ENCODE results near the gene GPRASP2.
A peak's percentile ranks its signal among the peaks of the same experiment; 100 is the strongest.
"Not testable (repeated sequence)": the region's sequence is repeated elsewhere in the genome, so short reads cannot be mapped to it uniquely, and the experiment has no call there.

The GPRASP2 gene

DNA sequence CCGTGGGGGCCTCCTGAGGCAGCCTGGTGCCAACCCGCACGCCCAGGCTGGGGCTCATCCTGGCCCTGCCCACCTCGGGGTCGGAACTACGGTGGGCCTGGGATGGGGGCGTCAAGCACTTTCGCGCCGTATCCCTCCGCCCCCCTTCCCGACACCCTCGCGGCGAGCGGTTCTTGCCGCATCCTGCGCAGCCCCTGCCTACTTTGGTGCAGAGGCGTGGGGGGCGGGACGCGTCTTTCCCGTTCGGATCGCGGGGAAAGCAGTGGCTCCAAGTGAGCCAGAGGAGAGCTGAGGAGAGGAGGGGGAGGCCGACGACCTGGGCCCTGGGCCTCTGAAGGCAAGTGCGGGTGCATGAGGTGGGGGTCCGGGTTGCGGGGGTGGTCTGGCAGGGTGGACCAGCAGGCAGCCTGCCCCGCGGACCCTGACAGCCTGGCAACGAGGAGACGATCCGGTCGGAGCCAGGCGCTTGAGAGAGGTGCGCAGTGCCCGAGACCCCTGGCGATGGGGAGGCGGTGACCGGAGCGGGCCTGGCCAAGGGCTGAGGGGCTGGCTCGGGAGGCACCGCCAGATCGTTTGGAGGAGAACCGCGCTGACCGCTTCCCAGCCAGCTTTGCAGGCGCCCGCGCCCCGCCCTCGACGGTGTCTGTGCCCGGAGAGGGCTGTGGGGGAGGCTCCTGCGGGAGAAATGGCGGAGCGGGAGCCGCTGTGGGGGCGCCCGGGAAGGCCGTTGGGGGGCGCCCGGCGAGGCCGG, at the start of gene GPRASP2:
GPRASP2 (plus strand) TSS at position 233 of the 751 bp plus-strand sequence. CDS start 2,422 bp downstream, outside the sequence.
- FAIRE-seq (no peak), DNase-seq (ENCODE audit: insufficient read length, low spot score) (no peak)

DNA sequence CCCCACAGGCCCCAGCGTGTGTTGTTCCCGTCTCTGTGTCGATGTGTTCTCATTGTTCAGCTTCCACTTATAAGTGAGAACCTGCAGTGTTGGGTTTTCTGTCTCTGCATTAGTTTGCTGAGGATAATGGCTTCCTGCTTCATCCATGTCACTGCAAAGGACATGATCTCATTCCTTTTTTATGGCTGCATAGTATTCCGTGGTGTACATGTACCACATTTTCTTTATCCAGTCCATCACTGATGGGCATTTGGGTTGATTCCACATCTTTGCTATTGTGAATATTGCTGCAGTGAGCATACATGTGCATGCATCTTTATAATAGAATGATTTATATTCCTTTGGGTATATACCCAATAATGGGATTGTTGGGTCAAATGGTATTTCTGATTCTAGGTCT, 48.4 kb upstream of the GPRASP2 start:
- not testable (repeated sequence) for FAIRE-seq; DNase-seq (ENCODE audit: insufficient read length, low spot score)

DNA sequence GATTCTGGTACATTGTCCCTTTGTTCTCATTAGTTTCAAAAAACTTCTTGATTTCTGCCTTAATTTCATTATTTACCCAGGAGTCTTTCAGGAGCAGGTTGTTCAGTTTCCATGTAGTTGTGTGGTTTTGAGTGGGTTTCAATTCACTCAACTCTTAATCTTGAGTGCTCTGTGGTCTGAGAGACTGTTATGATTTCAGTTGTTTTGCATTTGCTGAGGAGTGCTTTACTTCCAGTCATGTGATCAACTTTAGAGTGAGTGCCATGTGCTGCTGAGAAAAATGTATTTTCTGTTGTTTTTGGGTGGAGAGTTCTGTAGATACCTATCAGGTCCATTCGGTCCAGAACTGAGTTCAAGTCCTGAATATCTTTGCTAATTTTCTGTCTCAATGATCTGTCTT, 45.2 kb upstream of the GPRASP2 start:
- not testable (repeated sequence) for DNase-seq (ENCODE audit: insufficient read length, low spot score); FAIRE-seq

DNA sequence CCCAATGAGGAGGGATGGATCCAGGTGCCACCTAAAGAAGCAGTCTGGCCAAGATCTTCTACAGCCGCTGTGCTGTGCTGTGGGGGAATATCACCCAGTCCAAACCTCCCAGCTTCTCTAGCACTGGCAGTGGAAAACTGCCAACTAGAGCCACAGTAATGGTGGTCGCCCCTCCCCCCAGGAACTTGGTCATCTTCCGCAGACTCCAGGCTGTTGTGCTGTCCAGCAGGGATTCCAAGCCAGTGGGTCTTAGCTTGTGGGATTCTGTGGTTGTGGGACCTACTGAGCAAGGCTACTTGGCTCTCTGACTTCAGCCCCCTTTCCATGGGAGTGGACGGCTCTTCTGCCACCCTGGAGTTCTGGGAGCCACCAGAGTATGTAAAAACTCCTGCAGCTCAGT, 42.7 kb upstream of the GPRASP2 start:
- FAIRE-seq (no peak), DNase-seq (ENCODE audit: insufficient read length, low spot score) (no peak)

DNA sequence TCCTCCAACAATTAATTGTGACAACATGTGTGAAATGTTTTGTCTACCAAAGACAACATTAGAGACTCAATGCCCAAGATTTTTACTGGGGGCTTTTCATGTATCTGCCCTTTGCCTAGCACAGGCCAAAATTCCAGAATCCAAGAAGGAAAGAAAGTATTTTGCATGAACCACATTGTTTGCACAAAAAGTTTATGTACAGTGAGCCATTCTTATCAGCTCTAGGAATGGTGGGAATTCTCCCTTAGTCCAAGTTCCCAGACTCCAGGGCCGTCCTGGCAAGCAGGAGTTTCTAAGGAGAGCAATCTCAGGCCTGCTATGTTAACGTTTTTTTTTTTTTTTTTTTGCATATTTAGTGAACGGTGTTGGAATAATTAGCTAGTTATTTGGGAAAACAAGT, 39.4 kb upstream of the GPRASP2 start:
- FAIRE-seq, result no peak

DNA sequence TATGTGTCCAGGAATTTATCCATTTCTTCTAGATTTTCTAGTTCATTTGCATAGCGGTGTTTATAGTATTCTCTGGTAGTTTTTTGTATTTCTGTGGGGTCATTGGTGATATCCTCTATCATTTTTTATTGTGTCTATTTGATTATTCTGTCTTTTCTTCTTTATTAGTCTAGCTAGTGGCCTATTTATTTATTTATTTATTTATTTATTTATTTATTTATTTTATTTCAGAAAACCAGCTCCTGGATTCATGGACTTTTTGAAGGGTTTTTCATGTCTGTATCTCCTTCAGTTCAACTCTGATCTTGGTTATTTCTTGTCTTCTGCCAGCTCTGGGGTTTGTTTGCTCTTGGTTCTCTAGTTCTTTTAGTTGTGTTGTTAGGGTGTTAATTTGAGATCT, 34.8 kb upstream of the GPRASP2 start:
- not testable (repeated sequence) for FAIRE-seq; DNase-seq (ENCODE audit: insufficient read length, low spot score)

More for the DNA sequence above, 39.4 kb upstream of the GPRASP2 start:
- DNase-seq (ENCODE audit: insufficient read length, low spot score), result no peak

DNA sequence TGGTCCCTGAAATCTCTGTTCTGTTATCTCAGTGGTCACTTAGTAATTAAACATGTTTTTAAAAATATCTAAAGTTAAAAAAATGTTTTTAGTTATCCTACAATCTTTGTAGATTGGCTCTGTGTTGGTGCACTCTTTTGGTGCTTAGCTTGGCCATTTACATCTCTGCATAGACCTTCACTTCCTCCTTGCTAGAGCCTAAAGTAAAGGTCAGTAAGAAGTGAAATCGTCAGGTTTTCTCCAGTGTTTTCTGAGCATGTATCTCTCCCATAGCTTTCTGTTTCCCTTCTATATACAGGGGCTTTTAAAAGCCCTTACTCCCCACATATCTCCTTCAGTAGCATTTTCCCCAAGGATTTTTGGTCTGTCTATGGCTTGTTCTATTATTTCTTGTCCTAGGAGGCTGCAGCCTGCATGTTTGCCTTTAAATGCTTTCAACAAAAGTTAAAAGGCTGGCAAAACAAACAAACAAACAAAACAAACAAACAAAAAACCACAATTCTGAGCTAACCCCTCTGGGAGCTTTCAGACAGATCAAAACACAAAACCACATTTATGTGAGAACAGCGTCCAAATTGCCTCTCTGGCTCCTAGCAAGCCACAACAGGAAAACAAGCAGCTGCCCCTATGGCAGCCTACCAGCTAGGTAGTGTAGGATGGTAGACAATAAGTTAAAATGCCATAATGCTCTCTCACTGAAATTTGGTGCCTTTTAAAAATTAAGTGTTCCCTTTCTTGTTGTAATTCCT, 27.3 kb upstream of the GPRASP2 start:
- no peak for DNase-seq (ENCODE audit: insufficient read length, low spot score)
- no peak for FAIRE-seq

DNA sequence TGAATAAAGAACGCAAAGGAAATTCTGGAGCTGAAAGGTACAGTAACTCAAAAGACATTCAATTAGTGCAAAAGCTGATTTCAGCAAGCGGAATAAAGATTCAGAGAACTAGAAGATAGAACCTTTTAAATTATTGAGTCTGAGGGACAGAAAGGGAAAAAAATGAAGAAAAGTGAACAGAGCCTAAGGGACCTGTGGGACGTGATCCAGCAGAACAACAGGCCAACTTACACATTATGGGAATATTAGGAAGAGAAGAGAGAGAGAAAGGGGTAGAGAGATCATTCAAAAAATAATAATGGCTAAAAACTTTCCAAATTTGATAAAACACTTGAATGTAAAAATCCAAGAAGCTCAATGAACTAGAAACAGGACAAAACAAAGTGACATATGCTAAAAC, 17.5 kb upstream of the GPRASP2 start:
- DNase-seq (ENCODE audit: insufficient read length, low spot score) (no peak), FAIRE-seq (no peak)

DNA sequence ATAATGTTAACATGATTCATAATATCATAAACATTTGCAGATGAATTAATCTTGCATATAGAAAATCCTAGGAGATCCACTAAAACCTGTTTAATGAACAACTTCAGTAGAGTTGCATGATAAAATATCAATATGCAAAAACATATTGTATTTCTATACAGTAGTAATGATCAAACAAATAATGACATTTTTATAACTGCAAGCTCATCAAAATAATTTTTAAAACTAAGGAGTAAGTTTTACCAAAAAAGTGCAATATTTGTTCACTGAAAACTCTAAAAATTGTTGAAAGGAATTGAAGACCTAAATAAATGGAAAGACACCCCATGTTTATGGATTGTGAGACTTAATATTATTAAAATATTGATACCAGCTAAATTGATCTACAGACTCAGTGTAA, 15.9 kb upstream of the GPRASP2 start:
- FAIRE-seq, result no peak
- DNase-seq (ENCODE audit: insufficient read length, low spot score), result no peak

DNA sequence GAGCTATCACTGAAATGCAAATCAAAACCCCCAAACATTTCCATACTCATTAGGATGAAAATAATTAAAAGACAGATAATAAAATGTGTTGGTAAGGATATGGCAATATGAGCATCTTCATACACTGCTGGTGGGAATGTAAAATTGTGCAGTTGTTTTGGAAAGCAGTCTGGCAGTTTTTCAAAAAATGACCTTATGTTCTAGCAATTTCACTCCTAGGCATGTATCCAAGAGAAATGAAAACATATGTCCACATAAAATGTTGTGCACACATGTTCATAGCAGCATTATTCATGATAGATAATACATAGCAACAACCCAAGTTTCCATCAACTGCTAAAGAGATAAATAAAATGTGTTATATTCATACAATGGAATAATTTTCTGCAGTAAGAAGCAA, 14.8 kb upstream of the GPRASP2 start:
- DNase-seq (ENCODE audit: insufficient read length, low spot score), result no peak
- FAIRE-seq, result no peak

DNA sequence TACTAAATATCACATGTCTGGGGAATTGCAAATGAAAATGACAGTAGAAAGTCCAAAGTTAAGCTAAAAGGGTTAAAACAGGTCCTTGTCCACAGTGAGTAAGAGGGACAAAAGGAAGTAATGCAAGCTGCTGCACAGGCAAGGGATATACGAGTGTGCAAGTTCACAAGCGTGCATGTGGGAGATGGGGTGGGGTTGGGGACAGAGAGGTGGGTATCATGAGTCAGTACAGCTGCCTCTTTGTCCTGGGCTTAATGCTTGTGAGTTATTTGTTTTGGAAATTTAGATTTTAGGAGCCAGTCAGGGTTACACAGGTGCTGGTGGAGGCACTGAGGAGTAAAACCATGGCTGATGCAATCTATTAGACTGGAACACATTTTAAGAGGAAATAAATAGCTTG, 3.3 kb upstream of the GPRASP2 start:
- FAIRE-seq, result no peak
- DNase-seq (ENCODE audit: insufficient read length, low spot score), result no peak

DNA sequence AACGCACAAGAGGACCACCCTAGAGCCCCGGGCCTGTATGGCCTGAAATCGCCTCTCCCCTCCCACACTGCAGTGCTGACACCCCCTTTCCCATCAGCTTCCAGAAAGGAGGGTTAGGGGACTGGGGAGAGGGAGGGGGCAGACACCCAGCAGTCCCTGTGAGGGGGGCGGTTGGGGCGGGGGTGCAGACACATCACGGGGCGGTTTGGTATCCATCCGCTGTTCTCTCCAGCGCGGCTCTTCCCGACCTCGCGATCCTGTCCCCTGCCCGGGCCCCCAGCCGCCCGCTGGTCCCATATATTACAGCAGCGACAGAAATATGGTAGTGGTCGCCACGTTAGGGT, 404 bp upstream of the GPRASP2 start:
- no peak for DNase-seq (ENCODE audit: insufficient read length, low spot score)
- FAIRE-seq, result no peak

DNA sequence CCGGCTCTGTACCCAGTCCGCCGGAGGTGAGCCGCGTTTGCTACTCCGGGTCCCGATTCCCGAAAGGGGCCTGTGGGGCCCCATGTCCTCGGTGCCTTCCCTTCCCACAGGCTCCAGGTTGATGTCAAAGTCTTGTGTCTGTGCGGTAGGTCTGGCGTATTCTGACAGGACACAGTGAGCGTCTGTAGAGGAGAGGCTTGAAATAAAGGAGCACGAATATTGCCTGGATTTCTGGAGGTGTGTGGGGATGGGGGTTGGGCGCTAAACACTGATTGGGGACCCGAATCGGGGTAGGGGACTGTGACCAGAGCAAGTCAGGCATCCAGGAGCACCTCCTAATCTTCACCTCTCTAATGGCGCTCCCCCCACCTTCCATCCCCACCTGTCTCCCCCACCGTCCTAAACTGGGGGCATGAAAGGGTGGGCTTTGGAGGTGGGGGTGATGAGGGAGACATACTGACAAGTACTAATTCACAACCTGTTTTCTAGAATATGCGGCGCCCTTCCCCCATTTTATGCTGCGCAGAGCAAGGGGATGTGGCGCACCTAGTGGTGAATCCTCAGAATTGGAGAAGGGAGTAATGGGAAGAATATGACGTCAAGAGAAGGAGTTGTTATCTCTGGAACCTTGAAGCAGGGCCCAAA, 855 bp downstream of the GPRASP2 start:
- FAIRE-seq (no peak), DNase-seq (ENCODE audit: insufficient read length, low spot score) (no peak)

DNA sequence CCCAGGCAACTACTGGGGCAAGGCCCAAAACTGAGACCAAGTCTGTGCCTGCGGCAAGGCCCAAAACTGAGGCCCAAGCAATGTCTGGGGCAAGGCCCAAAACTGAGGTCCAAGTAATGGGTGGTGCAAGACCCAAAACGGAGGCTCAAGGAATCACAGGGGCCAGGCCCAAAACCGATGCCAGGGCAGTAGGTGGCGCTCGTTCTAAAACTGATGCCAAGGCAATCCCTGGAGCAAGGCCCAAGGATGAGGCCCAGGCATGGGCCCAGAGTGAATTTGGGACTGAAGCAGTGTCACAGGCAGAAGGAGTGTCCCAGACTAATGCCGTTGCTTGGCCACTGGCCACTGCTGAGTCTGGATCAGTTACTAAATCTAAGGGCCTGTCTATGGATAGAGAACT, 2.7 kb downstream of the GPRASP2 start:
- no peak for FAIRE-seq
- no peak for DNase-seq (ENCODE audit: insufficient read length, low spot score)

DNA sequence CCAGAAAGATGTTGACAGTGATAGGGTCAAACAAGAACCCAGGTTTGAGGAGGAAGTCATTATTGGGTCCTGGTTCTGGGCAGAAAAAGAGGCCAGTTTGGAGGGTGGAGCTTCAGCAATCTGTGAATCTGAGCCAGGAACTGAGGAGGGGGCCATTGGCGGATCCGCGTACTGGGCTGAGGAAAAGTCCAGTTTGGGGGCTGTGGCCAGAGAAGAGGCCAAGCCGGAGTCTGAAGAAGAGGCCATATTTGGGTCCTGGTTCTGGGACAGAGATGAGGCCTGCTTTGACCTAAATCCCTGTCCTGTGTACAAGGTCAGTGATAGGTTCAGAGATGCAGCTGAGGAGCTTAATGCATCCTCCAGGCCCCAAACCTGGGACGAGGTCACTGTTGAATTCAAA, 3.7 kb downstream of the GPRASP2 start:
- FAIRE-seq, result no peak
- DNase-seq (ENCODE audit: insufficient read length, low spot score), result no peak

DNA sequence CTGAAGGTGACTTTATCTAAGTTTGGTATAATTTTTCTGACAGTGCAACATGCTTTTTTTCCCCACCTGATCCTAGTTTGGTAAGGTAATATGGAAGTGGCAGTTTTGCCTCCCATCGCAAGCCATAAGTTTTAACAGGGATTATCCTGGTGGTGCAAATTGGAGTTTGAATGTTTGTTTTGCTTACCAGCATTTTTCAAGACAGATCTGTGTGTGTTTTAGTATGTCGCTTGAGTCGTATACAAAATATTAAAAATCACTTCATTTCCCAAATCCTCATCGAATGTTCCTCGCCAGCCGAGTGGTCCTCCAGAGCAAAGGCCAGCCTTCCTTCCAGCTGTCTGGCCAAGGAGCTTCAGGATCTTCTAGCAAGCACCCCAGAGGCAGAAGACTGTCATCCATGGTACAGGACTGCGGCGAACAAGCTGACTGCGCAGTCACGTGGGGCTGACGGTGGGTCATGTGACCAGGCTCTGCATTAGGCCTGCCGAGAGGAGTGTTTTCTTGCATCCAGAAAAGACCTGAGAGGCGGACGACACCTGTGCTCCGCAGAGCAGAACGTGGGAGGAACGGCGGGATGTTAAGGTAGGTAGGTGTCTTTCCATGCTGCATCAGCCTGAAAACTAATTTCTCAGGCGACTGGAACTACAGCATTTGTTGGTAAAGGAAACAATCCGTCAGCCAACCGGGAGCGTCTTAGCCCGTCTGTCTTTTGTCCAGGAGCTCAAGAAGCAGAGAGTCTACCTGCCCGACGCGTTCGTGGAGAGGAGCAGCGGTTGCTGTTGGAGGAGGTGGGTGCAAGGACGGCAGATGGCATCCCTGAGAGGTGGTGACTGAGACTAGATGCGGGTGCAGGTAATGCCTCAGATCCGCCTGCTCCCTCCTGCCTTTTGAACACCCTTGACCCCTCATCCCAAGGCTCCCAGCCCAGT, 8.3 kb downstream of the GPRASP2 start, which contains the start of gene GPRASP3:
GPRASP3 (plus strand) TSS at position 507 of the 932 bp plus-strand sequence. CDS start 28,253 bp downstream, outside the sequence.
- DNase-seq (ENCODE audit: insufficient read length, low spot score) (peak; percentile 28), FAIRE-seq (peak; percentile 40)

DNA sequence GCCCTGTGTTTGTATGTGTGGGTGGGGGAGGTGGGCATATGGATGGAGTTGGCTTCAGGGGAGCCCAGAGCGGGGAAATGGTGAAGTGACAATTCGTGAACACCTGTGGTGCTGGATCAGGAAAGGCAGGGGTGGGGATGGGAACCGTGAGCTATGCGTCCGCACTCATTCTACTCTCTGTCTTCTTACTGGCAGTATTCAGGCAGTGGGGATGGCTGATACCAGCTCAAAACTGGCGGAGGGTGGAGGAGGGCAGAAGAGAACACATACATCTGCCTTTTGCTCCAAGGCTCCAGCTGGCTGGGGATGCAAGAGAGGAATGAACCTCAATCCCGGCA, 8.9 kb downstream of the GPRASP2 start:
- not testable (repeated sequence) for FAIRE-seq; DNase-seq (ENCODE audit: insufficient read length, low spot score)

DNA sequence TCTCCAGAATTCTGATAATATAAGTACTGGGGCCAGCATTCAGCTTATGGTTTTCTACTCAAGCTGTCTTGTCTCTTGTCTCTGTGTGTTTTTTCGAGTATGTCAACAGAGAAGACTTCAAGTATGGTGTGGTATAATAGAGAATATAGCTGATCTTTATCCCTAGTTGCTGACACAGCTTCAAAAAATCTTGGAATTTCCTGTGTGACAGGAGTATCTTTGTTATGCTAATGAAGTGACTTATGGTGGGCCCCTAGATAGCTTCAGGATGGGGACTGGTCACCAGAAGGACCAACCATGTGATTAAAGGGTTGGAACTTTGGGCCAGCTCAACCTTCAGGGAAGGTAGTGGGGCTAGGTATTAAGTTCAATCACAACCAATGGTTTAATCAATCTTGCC, 11.2 kb downstream of the GPRASP2 start:
- no peak for FAIRE-seq

DNA sequence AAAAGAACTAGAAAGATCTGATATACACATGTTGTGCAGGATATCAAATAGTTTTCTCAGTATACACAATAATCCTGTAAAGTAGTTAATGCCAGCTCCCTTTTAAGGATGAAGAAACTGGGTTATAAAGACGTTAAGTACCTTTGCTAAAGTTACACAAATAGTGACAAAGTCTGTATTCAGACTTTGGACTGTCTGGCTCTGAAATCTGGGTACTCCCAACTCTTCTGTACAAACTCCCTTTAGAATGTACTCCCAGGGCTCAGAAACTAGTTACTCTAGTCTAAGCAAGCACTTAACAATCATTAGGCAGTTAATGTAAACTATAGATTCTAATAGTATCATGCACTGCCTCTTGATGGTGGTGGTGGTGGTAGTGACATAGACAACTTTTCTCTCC, 15.5 kb downstream of the GPRASP2 start:
- FAIRE-seq (no peak), DNase-seq (ENCODE audit: insufficient read length, low spot score) (no peak)

More for the DNA sequence above, 11.2 kb downstream of the GPRASP2 start:
- DNase-seq (ENCODE audit: insufficient read length, low spot score), result no peak

DNA sequence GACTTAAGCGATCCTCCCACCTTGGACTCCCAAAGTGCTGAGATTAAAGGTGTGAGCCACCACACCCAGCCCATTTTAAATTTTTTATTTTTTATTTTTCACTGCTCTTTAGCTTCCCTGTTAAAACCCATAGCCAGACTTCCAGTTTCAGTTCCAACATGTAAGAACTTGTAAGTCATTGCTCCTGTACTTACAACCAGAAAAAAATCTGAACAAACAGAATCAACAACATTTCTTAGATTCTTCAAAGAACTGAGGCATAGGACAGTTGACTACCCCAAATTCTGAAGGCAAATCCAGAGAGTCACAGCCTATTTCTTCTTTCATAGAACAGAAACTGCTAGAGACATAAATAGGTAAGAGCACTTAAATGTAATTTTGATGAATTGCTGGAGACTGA, 16.4 kb downstream of the GPRASP2 start:
- FAIRE-seq (no peak), DNase-seq (ENCODE audit: insufficient read length, low spot score) (no peak)

DNA sequence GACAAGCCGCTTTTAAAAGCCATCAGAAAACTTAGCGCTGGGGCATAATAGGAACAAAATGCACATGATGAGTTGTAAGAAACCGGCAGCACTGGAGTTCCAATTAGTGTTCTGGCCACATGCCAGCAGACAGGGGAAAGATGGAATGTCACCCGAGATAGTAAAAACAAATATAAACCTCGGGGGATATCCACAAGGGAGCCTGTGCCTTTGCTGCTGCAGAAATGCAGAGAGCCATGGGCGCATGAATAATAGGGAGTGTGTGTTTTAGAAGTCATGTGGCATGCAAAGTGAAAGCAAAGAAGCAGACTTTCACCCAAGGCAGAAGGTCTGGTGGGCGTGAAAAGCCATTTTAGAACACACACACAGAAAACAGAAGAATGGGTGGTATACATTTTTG, 27.4 kb downstream of the GPRASP2 start:
- FAIRE-seq (no peak), DNase-seq (ENCODE audit: insufficient read length, low spot score) (no peak)

Data from GM19239 (cell line).